AG04450 (cell line): ENCODE results near the gene MED27. TPM values are rescaled to one million over a fixed set of nuclear protein-coding genes. Genes with fewer than 3 reads are reported as not detected.

Experiments used
- CTCF ChIA-PET: fragments of 300-600, 350-600 bp; formaldehyde crosslinking; extraction: SDS; loops from one replicate; lab custom pipeline; 2022; ENCODE audit warnings: antibody characterized with exemption, inconsistent platforms; lab: Charles Lee
- POLR2A ChIA-PET: fragments of 350-600 bp; formaldehyde crosslinking; extraction: SDS; loops from one replicate; lab custom pipeline; 2021; ENCODE audit warnings: antibody characterized with exemption, inconsistent platforms; lab: Yijun Ruan, JAX
- DNase-seq: peaks from one replicate; pipeline ENCODE4 v3.0.0-alpha.2; 2011; ENCODE audit warnings: low read depth, low spot score
- H3K27ac ChIP-seq: one replicate; pipeline ENCODE4 v1.5.1; 2012; ENCODE audit warnings: low read depth, low read length, control low read depth
- H3K27me3 ChIP-seq: one replicate; pipeline ENCODE4 v1.6.0; 2012; ENCODE audit warnings: low read length; ENCODE audit not compliant: control insufficient read depth, insufficient read depth
- H3K4me3 ChIP-seq: 2 replicates; pipeline ENCODE4 v1.5.1; 2011; ENCODE audit warnings: mild to moderate bottlenecking, low read depth, low read length, control low read depth
- H3K9me3 ChIP-seq: 2 replicates; pipeline ENCODE4 v1.5.1; 2012; ENCODE audit warnings: low read length; ENCODE audit not compliant: control insufficient read depth, insufficient read depth
- polyA plus RNA-seq: library from polyadenylated mRNA; depleted of rRNA; stranded (reverse); fragments of >200 nt; gene quantifications from 2 replicates; pipeline ENCODE4 v1.2.3, GENCODE V29; 2011
- TF ChIP-seq, protein P1 (sequence below): IDR thresholded peaks from 2 replicates; pipeline ENCODE4 v1.5.1; 2011; ENCODE audit warnings: low read depth, low read length, control low read depth, inconsistent platforms

MED27 gene
- polyA plus RNA-seq, 1 experiment, result 36.6 TPM

DNA sequence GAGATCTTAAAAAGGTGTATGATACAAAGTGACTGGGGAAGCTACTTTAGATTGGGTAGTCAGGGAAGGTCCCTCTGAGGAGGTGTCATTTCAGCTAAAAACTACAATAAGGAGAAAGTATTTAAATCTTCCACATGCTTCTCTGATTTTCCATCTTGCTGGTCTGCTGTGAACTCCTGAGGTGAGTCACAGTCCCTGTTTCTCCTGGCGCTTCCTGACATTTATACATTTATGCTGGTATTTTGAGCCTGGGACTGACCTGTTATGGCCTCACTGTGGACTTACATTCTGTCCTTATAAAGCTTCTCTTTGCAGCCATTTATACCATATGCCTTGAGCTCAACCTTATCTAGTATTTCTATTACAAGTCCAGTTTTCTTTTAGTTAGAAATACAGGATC is 95.1 kb downstream of the MED27 start:
- H3K27ac ChIP-seq, result no peak overlapping the region
- H3K27me3 ChIP-seq, result no peaks in the 10 kb centered on the region
- no peaks in the 10 kb centered on the region; the same call in 1 of the 2 replicates for H3K9me3 ChIP-seq
- CTCF ChIA-PET, result no interaction called here
- TF ChIP-seq, protein P1, sequence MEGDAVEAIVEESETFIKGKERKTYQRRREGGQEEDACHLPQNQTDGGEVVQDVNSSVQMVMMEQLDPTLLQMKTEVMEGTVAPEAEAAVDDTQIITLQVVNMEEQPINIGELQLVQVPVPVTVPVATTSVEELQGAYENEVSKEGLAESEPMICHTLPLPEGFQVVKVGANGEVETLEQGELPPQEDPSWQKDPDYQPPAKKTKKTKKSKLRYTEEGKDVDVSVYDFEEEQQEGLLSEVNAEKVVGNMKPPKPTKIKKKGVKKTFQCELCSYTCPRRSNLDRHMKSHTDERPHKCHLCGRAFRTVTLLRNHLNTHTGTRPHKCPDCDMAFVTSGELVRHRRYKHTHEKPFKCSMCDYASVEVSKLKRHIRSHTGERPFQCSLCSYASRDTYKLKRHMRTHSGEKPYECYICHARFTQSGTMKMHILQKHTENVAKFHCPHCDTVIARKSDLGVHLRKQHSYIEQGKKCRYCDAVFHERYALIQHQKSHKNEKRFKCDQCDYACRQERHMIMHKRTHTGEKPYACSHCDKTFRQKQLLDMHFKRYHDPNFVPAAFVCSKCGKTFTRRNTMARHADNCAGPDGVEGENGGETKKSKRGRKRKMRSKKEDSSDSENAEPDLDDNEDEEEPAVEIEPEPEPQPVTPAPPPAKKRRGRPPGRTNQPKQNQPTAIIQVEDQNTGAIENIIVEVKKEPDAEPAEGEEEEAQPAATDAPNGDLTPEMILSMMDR, result no peak
- H3K4me3 ChIP-seq, result no peak overlapping the region
- DNase-seq, result no peak
- POLR2A ChIA-PET, result no interaction called here

DNA sequence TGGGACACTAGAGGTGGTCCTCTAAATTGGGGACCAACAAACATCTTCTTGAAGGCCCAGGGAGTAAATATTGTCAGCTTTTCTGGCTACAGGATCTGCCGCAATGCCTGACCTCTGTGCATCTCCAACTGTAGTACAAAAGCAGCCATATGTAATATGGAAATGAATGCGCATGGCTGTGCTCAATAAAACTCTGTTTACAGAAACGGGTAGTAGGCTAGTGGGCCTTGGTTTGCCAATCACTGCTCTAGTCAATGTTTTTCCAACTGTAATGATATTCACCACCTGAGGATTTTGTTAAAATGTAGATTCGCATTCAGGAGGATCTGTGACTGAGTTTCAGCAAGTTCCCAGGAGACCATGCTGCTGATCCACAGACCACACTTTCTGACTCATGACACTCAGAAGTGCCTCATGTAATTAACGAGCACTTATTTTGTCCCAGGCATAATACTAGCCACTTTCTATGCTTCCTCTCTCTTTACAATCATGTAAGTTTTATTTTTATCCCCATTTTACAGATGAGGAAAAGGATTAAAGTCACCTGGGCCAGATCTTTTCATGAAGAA is 96.9 kb downstream of the MED27 start:
- Histone ChIP-seq H3K27ac (no peak overlapping the region), H3K4me3 (no peak overlapping the region), H3K9me3 (no peaks in the 10 kb centered on the region; the same call in 1 of the 2 replicates), H3K27me3 (no peaks in the 10 kb centered on the region)
- CTCF ChIA-PET, result no interaction called here
- TF ChIP-seq, protein P1, result no peak
- DNase-seq, result no peak
- POLR2A ChIA-PET, result no interaction called here

DNA sequence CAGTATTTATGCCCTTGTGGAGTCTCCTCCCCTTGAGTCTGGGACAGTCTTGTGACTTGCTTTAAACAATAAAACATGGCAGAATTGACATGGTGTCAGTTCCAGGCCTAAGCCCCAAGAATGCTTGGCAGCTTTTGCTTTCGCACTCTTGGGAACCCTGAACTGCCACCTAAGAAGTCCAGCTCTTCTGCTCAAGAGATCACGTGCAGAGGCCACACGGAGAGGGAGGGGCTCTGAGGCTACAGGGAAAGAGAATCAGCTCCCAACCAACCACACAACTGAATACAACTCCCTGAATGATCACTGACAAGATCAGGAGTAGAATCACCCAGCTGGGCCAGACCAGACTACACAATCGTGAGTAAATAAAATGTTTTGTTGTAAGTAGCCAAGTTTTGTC is 97.6 kb downstream of the MED27 start:
- POLR2A ChIA-PET, result no interaction called here
- Histone ChIP-seq H3K27ac (no peak overlapping the region), H3K4me3 (no peak overlapping the region), H3K9me3 (no peaks in the 10 kb centered on the region; the same call in 1 of the 2 replicates), H3K27me3 (no peaks in the 10 kb centered on the region)
- TF ChIP-seq, protein P1, result no peak
- CTCF ChIA-PET, result no interaction called here
- DNase-seq, result no peak

DNA sequence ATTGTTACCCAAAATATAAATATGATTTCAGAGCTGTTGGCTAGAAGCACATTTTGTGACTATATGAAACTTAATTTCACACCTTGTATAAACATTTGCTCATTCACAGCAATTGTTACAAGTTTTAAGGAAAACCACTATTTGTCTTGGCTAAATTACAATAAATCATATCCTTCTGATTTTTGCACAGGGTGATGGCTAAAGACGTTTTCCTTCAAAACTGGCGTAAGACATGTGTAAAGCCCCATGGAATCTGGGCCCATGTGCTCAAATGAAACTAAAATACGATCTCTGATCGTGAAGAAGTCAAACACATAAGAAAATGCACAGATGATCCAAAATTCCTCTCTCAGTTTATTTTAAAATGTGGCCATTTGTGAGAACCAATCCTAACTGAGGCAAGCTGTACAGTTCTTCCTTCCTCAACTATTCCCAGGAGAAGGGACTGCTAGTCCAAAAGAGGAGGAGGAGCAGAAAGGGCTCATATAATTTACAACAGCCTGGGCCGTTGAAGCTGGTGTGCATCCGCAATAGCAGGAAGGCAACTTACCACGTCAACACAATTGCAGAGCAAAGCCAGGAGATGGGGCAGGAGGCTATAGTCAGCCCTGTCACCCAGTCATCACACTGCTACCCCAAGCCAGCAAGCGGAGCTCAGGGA is 98.4 kb downstream of the MED27 start:
- ChIA-PET CTCF (no interaction called here), POLR2A (no interaction called here)
- H3K27ac ChIP-seq, result no peak overlapping the region
- H3K4me3 ChIP-seq, result no peak overlapping the region
- TF ChIP-seq, protein P1, result no peak
- no peaks in the 10 kb centered on the region for H3K27me3 ChIP-seq
- no peak for DNase-seq
- no peaks in the 10 kb centered on the region; the same call in 1 of the 2 replicates for H3K9me3 ChIP-seq

DNA sequence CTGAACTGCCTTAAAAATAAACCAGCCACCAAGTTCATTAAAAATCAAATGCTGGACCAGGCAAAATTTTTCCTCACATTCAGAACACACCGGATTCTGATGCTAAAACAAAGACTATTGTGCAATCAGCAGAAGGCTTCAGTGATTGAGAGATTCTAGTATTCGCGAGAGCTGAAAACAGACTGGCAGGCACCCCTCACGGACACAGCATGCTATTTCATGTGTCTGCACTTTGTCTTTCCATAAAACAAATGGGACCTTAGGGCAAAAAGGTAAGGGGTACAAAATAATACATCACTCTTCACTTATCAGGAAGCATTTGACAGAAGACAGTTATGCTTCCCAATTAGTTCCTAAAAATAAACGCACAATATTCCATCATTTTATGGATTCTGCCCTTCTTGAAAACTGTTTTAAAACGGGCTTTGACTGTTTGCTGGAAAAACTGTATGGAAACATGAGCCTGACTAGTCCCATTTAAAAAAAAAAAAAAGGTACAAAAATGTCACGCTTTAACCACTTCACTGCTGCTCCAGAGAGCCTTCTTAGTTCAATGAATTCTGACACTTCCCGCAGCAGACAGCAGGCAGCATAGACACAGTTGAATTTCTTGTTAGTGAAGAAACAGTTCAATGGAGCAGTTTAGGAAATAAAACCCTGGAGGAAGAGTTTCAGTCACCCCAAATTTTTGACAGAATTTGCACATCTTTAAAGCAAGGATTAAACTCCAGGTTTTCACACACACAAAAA is 99.2 kb downstream of the MED27 start:
- DNase-seq, result no peak
- Histone ChIP-seq H3K4me3 (no peak overlapping the region), H3K27me3 (no peaks in the 10 kb centered on the region), H3K27ac (no peak overlapping the region), H3K9me3 (no peaks in the 10 kb centered on the region; the same call in 1 of the 2 replicates)
- CTCF ChIA-PET, result interaction anchor here (0.6 to 1.0 kb wide), 2 partner anchors 76 to 256 kb away, joined by 3 to 5 read pairs; no protein-coding TSS in a partner anchor
- TF ChIP-seq, protein P1, result no peak
- POLR2A ChIA-PET, result no interaction called here
